ENCODE data around the gene ADRA1B.

DNA sequence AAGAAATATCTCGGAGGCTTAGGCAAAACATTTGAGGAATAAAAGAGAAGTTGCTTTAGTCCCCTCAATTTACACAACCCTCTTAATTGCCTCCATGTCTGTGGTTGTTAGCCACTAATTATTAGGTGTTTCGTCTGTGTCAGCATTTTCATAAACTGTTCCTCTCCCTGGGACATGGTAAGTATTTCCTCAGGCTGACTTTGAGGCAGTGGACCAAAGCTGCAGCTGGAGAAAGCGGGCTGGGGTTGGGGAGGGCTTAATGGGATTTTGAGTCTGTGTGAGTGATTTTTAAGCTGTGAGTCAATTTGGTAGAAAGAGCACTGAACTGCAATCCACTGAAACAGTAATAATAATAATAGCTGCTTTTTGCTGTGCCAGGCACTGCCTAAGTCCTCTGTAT, 79.6 kb downstream of the ADRA1B start:
- no peak for TF ChIP-seq POLR2A (IDR thresholded peaks at IDR 0.05)
- no peak for TF ChIP-seq CTCF (IDR thresholded peaks at IDR 0.05)

Data from lower leg skin (tissue), 3 donors.